LNCaP clone FGC (cell line): ENCODE data around the gene CPB2.
A peak's percentile ranks its signal among the peaks of the same experiment; 100 is the strongest.

Experiments
- DNase-seq: peaks from one replicate; pipeline ENCODE4 v3.0.0-alpha.2; 2011; ENCODE audit warnings: low read depth
- H3K4me3 ChIP-seq: 2 replicates; pipeline ENCODE4 v1.5.1; 2011; ENCODE audit warnings: mild to moderate bottlenecking, low read depth, low read length, control low read depth
- TF ChIP-seq, protein P1 (sequence below): IDR thresholded peaks from 2 replicates; pipeline ENCODE4 v1.5.1; 2012; ENCODE audit warnings: mild to moderate bottlenecking; ENCODE audit not compliant: control insufficient read depth, insufficient read depth; ENCODE audit errors: extremely low read depth

The CPB2 gene, protein sequence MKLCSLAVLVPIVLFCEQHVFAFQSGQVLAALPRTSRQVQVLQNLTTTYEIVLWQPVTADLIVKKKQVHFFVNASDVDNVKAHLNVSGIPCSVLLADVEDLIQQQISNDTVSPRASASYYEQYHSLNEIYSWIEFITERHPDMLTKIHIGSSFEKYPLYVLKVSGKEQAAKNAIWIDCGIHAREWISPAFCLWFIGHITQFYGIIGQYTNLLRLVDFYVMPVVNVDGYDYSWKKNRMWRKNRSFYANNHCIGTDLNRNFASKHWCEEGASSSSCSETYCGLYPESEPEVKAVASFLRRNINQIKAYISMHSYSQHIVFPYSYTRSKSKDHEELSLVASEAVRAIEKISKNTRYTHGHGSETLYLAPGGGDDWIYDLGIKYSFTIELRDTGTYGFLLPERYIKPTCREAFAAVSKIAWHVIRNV

DNA sequence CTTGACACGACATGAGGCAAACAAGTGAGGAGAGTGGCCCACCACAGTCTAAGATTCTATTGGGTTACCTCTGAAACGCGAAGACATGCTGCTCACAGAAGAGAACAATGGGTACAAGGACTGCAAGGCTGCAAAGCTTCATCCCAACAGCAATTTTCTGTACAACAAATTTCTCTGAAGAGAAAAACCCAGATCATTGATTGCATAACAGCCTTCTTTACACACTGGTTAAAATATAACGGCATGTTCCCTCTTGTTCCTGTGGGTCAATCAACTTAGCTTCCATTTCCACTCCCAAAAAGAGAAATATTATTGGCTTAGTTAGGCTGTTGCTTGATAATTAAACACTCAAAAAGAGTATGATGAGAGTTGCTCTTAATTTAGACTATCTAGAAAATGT, at the start of gene CPB2:
Gene CPB2, minus strand, starts transcription at position 166 of the 400 bp plus-strand sequence. Its CDS starts 24 bp downstream, at position 142.
- H3K4me3 ChIP-seq: no peak within 1 kb of the TSS
- DNase-seq: no peak
- TF ChIP-seq, protein P1, sequence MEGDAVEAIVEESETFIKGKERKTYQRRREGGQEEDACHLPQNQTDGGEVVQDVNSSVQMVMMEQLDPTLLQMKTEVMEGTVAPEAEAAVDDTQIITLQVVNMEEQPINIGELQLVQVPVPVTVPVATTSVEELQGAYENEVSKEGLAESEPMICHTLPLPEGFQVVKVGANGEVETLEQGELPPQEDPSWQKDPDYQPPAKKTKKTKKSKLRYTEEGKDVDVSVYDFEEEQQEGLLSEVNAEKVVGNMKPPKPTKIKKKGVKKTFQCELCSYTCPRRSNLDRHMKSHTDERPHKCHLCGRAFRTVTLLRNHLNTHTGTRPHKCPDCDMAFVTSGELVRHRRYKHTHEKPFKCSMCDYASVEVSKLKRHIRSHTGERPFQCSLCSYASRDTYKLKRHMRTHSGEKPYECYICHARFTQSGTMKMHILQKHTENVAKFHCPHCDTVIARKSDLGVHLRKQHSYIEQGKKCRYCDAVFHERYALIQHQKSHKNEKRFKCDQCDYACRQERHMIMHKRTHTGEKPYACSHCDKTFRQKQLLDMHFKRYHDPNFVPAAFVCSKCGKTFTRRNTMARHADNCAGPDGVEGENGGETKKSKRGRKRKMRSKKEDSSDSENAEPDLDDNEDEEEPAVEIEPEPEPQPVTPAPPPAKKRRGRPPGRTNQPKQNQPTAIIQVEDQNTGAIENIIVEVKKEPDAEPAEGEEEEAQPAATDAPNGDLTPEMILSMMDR: no peak

DNA sequence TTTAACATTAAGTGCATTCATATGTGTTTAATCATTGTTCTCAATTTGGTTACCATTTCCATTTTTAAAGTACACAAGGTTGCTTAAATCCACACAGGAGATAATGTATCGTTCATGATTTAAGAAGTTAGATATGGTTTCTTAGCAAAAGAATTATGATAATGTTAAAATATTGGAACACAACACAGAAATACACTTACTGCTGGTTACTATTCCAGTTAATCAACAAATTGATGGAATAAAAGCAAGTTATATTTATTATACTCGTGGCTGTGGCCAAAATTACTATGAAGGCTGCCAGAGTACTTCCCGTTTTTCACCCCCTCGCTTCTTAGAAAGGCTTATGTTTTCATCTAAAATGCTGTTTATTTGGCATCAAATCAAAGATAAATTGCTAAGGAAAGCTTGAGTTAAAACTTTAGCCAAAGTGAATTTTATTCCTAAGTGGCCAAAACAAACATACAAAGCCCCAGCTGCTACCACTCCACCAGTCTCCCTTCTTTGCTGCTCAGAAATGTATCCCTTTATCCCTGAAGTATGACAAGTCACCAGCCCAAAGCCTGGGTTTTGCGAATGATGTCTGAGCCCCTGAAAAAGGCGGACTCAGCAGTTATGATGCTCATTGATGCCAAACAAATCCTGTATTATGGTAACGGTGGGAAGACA, 49.4 kb upstream of the CPB2 start:
- H3K4me3 ChIP-seq: no peak overlapping the region
- TF ChIP-seq, protein P1: no peak
- no peak for DNase-seq

DNA sequence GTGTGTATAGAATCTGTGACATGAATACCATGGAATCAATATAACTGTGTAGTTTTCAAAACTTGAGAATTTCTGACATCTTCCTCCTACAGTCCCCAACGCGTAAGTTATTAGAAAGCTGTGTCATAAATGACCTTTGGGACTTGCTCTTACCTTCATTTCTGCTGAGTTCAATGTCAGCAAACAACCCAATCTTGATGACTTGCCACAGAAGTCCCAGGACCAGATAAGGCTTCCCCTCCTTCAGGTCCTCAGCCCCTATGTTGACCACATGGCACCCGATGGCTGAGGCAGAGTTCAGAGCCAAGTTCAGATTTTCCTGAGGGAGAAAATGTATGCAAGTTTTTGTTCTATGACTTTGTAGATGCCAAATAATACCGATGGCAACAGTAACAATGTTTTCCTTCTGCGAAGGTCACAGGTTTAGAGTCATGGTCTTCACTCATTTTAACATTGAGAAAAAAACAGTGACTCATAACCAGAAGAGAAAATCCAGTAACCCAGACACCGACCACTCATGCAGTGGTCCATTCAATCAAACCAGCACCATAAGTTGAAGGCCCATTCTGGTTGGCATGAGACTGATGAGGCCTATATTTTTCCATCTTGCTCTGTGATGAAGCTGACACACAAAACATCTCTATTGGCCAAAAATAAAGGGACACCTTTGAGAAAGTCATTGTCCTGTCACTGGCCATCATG, 47.9 kb upstream of the CPB2 start:
- TF ChIP-seq, protein P1: no peak
- no peak overlapping the region for H3K4me3 ChIP-seq
- DNase-seq: no peak

DNA sequence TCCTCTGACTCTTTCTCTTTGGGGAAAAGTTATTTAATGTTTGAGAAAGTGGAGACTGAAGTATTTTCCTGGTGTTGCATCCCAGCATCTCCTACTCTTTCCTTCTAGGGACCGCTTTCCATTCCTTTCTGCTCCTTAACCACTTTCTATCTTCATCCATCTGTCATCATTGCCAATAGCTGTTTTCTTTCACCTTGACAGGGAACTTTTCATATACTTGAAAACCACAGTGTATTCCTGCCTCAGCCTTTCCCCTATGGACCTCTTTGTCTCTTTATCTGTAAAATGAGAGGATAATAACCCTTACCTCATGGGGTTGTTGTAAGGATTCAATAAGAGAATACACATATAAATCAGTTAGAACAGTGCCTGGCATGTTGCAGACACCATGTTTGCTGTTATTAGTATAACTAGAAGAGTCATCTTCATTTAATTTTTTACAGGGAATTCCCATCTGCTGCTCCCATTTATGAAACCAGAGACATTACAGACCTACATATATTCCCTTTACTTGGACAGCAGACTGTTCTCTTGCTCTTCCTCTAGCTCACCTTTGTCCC, 45.4 kb upstream of the CPB2 start:
- H3K4me3 ChIP-seq: no peak overlapping the region
- DNase-seq: no peak
- TF ChIP-seq, protein P1: no peak

DNA sequence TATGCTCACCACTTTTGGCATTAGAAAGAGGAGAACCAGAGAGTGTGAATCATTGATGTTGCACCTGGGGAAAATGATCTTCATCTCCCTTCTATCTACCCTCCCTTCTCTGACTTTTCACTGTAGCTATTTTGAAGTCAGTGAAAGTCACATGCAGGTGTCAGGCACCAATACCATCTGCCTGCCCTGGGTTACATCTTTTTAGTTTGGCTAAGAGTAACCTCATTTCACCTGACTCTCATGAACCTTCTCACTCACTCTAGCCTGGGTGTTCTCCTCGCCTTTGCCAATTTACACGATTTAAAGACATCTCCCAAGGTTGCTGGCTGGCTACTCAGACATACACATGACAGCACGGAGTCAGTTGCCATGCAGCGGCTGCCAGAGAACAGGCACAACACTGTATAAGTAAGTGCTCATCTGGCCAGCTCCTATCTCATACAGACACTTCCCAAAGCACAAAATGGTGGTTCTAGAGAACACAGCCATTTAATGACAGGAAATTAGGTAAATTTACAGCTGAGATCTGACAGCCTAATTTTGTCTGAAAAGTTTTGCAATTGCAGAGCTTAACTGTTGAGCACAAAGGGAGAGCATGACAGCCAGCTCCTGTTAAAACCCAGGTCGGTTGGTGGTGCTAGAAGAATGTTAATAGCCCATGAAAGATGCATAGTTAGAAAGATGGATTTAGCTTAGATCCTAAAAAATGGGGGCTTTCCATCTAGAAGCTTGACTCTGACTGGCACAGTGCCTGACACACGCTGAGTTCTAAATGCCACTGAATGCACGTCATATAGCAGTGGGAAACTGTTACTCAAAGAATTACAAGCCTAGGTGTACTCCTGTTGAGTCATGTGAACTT, 44.7 kb upstream of the CPB2 start:
- peak; percentile 79 for DNase-seq
- no peak overlapping the region for H3K4me3 ChIP-seq
- TF ChIP-seq, protein P1: no peak

DNA sequence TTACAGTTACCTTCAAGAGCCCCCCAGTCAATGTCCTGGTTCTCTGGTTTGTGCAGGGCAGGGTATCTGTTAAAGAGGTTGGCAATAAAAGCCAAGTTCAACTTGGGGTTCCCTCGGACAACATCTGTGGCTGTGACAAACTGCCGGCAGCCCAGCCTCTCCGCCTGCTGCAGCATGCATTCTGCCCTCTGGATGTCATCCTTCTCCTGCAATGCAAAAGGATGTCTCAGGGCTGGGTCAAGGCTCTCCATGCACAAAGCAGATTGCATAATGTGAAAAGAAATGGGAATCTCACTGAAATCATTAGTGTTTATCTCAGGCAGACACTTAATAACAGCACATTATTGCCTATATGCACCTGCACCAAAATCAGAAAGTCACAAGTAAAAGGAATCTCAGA, 42.1 kb upstream of the CPB2 start:
- DNase-seq: no peak
- TF ChIP-seq, protein P1: peak; percentile 65
- H3K4me3 ChIP-seq: no peak overlapping the region
